Right lobe of liver (tissue), 4 donors: ENCODE data around the gene COL5A1.

Experiments
- POLR2A ChIP-seq: fragments of 450-650 bp; IDR thresholded peaks from one replicate; pipeline ENCODE4 v1.6.1; 2017; ENCODE audit warnings: antibody characterized with exemption, mild to moderate bottlenecking
- TF ChIP-seq, protein P1 (sequence below), 4 donors: fragments of 200-600 bp in 3 of 4; fragments of 450-650 bp in 1 of 4; IDR thresholded peaks; one replicate each; pipeline versions ENCODE4 v1.5.1 to v1.8.0; 2016 to 2022; ENCODE audit warnings: antibody characterized with exemption in 4 of 4, mild to moderate bottlenecking in 2 of 4
- donor health status: DM: no; HTN: no; CAD: no.
- donor health status: DM: no; HTN: no; CAD: no.
- donor health status: DM: no; HTN: yes; CAD: no.

DNA sequence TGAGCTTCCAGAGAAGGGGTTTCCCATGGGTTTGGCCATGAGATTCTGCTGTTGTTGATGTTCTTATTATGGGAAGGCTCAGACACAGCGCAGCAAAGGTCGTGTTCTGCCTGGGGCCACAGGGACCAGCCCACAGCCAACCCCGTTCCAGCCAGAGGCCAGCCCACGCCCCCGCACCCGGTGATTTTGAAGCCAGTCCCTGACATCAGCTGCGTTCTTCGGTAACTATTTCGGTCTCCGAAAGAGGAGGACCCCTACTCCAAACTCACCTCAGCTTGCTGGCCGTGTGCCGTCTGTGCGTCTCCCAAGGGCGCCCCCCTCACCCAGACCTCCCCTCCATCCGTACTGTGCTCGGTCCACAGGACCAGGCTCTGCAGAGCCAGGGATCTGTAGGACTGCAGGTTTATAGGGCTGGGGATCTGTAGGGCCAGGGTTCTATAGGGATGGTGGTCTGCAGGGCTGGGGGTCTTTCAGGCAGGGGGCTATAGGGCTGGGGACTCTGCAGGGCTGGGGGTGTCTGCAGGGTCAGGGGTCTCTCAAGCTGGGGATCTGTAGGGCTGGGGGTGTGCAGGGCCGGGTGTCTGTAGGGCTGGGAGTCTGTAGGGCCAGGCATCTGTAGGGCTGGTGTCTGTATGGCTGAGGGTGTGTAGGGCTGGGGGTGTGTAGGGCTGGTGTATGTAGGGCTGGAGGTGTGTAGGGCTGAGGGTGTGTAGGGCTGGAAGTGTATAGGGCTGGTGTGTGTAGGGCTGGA, 11.8 kb downstream of the COL5A1 start:
- TF ChIP-seq, protein P1, sequence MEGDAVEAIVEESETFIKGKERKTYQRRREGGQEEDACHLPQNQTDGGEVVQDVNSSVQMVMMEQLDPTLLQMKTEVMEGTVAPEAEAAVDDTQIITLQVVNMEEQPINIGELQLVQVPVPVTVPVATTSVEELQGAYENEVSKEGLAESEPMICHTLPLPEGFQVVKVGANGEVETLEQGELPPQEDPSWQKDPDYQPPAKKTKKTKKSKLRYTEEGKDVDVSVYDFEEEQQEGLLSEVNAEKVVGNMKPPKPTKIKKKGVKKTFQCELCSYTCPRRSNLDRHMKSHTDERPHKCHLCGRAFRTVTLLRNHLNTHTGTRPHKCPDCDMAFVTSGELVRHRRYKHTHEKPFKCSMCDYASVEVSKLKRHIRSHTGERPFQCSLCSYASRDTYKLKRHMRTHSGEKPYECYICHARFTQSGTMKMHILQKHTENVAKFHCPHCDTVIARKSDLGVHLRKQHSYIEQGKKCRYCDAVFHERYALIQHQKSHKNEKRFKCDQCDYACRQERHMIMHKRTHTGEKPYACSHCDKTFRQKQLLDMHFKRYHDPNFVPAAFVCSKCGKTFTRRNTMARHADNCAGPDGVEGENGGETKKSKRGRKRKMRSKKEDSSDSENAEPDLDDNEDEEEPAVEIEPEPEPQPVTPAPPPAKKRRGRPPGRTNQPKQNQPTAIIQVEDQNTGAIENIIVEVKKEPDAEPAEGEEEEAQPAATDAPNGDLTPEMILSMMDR (IDR thresholded peaks at IDR 0.05) = no peak
- no peak for TF ChIP-seq POLR2A
